GM18867 (cell line): Measurements from ENCODE around the gene PDE4D.
A peak's percentile ranks its signal among the peaks of the same experiment; 100 is the strongest.
"Not testable (repeated sequence)": the region's sequence is repeated elsewhere in the genome, so short reads cannot be mapped to it uniquely, and the experiment has no call there.

Source experiments
- ATAC-seq: cut with Tn5 transposase; IDR thresholded peaks from one replicate; pipeline ENCODE4 v1.9.1; 2021; ENCODE audit warnings: mild to moderate bottlenecking, moderate library complexity; ENCODE audit not compliant: unreplicated experiment

Gene PDE4D

GRCh38 chr5:58967597-58968281 is 925.8 kb downstream of the PDE4D start:
- ATAC-seq, result no peak

- ATAC-seq, result peak; percentile 65
Observed at GRCh38 chr5:58965677-58966414, 927.7 kb downstream of the PDE4D start.

- ATAC-seq, result no peak
Observed at GRCh38 chr5:58963821-58964220, 929.7 kb downstream of the PDE4D start.

- ATAC-seq, result no peak
Observed at GRCh38 chr5:58963361-58963760, 930.2 kb downstream of the PDE4D start.

GRCh38 chr5:58961631-58962280 is 931.8 kb downstream of the PDE4D start:
- ATAC-seq, result peak; percentile 84

- no peak for ATAC-seq
Observed at GRCh38 chr5:58958701-58959100, 934.8 kb downstream of the PDE4D start.

- ATAC-seq, result not testable (repeated sequence)
Observed at GRCh38 chr5:58953218-58953617, 940.3 kb downstream of the PDE4D start.

- ATAC-seq, result no peak
Observed at GRCh38 chr5:58950224-58950623, 943.3 kb downstream of the PDE4D start.

- ATAC-seq, result peak; percentile 76
Observed at GRCh38 chr5:58946230-58946629, 947.3 kb downstream of the PDE4D start.

- ATAC-seq, result no peak
Observed at GRCh38 chr5:58944221-58944620, 949.3 kb downstream of the PDE4D start.

- ATAC-seq, result no peak
Observed at GRCh38 chr5:58940446-58940845, 953.1 kb downstream of the PDE4D start.

GRCh38 chr5:58939664-58940063 is 953.9 kb downstream of the PDE4D start:
- no peak for ATAC-seq

- peak; percentile 62 for ATAC-seq
Observed at GRCh38 chr5:58938563-58939424, 954.7 kb downstream of the PDE4D start.

- no peak for ATAC-seq
Observed at GRCh38 chr5:58937031-58937681, 956.4 kb downstream of the PDE4D start.

- ATAC-seq, result no peak
Observed at GRCh38 chr5:58934629-58935097, 958.9 kb downstream of the PDE4D start.

GRCh38 chr5:58933891-58934628 is 959.5 kb downstream of the PDE4D start:
- ATAC-seq, result no peak

GRCh38 chr5:58932057-58932612 is 961.4 kb downstream of the PDE4D start:
- ATAC-seq, result no peak

GRCh38 chr5:58930520-58930919 is 963.0 kb downstream of the PDE4D start:
- no peak for ATAC-seq

GRCh38 chr5:58929726-58930125 is 963.8 kb downstream of the PDE4D start:
- no peak for ATAC-seq
